Fibroblast of gingiva (primary cell): ENCODE measurements around the gene PLEKHA1.

Source experiments
- DNase-seq: peaks from one replicate; pipeline ENCODE4 v3.0.0-alpha.2; 2011; ENCODE audit warnings: low read depth

Gene PLEKHA1

DNA sequence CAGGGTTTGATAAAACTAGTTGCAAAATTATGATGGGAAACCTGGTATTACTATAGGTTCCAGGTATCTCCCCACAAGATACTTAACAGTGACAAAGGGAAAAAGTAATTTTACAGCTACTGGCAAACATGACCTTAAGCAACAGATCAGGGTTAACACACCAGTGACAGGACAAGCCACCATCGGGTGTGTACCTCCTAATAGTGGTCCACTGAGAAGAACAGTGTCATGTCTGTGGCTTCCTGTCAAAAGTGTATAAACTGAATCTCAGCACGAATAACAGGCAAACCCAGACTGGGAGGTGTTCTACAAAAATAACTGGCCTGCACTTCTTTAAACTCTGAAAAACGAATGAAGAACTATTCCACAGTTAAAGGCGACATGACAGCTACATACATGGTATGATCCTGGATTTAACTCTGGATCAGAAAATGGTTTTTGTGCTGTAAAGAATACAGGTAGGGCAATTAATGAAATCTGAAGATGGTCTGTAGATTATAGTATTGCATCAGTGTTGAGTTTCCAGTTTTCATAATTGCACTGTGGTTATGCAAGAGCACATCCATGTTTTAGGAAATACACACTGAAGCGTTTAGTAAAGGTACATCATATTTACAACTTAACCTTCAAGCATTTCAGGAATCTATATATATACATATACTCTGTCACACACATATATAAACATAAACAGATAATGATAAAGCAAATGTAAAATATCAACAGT lies 47.9 kb downstream of the PLEKHA1 start:
- no peak for DNase-seq

- DNase-seq = no peak
Observed at GRCh38 chr10:122424059-122424458, 49.6 kb downstream of the PLEKHA1 start.

DNA sequence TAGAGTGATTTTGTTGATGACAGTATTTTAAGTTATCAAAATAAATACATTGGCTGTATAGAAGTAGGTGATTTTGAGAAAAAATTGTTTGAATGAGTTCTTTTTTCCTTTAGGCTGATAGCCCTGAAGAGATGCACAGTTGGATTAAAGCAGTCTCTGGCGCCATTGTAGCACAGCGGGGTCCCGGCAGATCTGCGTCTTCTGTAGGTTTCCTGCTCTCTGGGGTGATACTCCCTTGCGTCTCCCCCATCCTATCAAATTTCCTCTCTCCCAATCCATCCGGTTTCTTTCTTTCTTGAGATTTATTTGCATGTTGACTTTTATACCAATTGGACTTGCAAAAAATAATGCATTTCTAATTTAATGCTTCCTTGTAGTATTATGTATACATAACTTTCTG lies 52.3 kb downstream of the PLEKHA1 start:
- no peak for DNase-seq

DNA sequence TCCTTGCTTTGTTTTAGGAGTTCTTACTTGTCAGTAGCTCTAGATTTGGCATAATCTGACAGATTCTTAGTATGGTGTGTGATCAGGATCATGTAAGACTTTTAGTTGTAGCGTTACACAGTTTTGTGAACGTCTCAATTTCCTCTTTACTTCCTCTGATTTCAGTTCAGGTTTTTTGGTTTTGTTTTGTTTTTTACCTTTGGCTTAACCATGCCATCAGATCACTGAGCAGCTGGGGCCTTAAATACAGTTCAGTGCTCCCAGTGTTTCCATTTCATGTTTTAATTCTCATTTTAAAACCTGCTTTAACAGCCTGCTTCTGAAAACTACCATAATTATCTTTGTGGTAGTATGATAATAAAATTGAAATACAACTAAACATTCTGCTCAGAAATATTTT lies 52.8 kb downstream of the PLEKHA1 start:
- DNase-seq = no peak

DNA sequence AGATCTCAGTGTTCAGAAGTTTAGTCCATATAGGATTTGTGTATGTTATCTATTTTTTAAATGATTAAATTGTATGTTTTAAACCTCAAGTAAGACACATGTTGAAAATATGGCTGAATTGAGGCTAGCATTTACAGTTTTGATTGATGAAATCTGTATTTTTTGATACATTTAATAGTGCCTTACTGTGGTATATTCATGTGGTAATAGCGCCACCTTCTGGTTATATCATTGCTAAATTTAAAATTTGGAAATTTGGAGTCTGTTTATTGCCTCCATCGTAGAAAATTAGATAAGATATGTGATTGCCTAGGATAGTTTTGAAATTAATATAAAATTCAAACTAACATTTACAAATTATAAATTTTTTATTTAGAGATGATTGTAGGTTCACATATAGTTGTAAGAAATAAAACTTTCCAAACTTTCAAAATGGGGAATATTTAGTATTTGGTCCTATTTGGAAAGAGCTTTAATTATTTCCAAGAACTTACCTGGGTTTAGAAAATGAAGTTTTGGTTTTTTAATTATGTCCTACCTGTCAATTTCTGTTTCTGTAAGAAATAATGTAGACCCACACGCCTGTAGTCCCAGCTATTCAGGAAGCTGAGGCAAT lies 60.8 kb downstream of the PLEKHA1 start:
- peak; percentile 36 for DNase-seq

- DNase-seq = peak; percentile 12
Observed at GRCh38 chr10:122441961-122442360, 67.5 kb downstream of the PLEKHA1 start.

- no peak for DNase-seq
Observed at GRCh38 chr10:122445469-122445868, 71.0 kb downstream of the PLEKHA1 start.

DNA sequence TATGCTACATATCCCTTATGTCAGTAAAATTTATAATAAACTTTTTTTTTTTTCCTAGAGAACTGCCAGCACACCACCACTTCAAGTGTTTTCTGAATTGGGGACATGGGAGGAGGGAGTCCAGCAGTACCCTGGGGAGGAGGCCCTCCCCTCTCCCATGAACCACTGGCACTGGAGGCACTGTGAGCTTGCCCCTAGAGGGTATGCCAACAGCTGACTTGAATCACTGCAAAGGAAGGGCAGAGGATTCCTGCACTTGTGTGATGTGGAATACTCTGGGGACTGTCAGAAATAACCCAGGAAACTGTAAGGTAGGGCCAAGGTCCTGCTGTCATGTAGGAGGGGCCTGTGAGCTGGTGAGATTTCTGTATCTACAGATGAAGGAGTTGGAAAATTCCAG lies 71.4 kb downstream of the PLEKHA1 start:
- DNase-seq = no peak

DNA sequence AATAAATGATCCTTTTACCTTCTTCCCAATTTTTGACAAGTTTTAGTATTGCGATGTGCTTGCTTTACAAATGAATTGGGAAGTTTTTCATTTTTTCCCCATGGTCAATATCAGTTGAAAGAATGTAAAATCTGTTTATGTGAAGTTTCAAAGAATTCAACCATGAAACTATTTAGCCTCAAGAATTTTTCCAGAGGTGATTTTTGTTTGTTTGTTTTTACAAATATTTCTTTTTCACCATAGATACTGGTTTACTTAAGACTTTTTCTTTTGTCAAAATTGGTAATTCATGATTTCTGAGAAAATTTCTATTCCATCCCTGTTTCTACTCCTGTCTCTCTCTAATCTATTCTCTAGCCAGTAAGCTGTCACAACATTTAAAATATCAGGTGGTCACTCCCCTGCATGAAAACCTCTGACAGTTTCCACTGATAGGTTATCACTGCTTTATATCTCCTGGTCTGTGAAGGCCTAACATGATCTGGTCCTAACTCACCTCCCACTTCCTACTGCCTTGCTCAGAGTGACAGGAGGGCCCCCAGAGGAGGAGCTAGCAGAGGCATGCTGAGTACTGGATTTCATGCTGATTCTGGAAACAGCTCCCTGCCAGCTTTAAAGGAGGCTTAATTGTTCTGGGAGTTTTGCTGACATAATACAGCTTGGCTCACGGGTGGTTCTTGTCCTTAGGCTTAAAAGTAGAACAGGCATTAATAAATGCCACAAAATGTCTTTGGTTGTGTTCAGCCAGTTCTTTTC lies 72.3 kb downstream of the PLEKHA1 start:
- peak; percentile 29 for DNase-seq

- no peak for DNase-seq
Observed at GRCh38 chr10:122448600-122448999, 74.1 kb downstream of the PLEKHA1 start.

GRCh38 chr10:122449153-122449552 lies 74.6 kb downstream of the PLEKHA1 start:
- no peak for DNase-seq

GRCh38 chr10:122450353-122450990 lies 76.0 kb downstream of the PLEKHA1 start:
- no peak for DNase-seq

- no peak for DNase-seq
Observed at GRCh38 chr10:122454071-122454470, 79.6 kb downstream of the PLEKHA1 start.

DNA sequence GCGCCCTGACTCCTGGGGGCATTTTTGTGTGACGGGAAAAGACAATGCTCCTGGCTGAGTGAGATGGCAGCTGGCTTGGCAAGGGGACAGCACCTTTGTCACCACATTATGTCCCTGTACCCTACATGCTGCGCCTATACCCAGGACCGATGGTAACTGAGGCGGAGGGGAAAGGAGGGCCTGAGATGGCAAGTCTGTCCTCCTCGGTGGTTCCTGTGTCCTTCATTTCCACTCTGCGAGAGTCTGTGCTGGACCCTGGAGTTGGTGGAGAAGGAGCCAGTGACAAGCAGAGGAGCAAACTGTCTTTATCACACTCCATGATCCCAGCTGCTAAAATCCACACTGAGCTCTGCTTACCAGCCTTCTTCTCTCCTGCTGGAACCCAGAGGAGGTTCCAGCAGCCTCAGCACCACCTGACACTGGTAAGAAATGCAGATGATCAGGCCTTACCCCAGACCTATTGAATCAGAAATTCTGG lies 80.1 kb downstream of the PLEKHA1 start, which contains the start of gene ARMS2:
ARMS2 (plus strand) TSS at position 51 of the 478 bp plus-strand sequence; CDS start at position 126, 75 bp downstream.
- no peak for DNase-seq

GRCh38 chr10:122455376-122456079 lies 81.0 kb downstream of the PLEKHA1 start:
- no peak for DNase-seq

- no peak for DNase-seq
Observed at GRCh38 chr10:122457934-122458333, 83.4 kb downstream of the PLEKHA1 start.

- no peak for DNase-seq
Observed at GRCh38 chr10:122458693-122459092, 84.2 kb downstream of the PLEKHA1 start.

GRCh38 chr10:122459561-122460273 lies 85.2 kb downstream of the PLEKHA1 start:
- no peak for DNase-seq

DNA sequence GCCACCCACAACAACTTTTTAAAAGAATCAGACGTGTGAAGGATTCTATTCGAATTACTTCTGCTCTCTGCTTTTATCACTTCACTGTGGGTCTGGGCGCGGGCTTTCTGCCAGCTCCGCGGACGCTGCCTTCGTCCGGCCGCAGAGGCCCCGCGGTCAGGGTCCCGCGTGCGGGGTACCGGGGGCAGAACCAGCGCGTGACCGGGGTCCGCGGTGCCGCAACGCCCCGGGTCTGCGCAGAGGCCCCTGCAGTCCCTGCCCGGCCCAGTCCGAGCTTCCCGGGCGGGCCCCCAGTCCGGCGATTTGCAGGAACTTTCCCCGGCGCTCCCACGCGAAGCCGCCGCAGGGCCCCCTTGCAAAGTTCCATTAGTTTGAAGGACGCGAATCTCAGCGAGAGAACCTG lies 86.4 kb downstream of the PLEKHA1 start:
- no peak for DNase-seq

DNA sequence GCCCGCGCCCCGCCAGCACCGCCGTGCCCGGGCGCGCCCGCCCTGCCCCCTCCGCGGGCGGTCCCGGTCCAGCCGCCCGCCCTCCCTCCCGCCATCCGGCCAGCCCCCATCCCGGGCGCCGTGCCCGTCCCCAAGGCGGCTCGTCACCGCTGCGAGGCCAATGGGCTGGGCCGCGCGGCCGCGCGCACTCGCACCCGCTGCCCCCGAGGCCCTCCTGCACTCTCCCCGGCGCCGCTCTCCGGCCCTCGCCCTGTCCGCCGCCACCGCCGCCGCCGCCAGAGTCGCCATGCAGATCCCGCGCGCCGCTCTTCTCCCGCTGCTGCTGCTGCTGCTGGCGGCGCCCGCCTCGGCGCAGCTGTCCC lies 86.8 kb downstream of the PLEKHA1 start, which contains the start of gene HTRA1:
HTRA1 (plus strand) TSS at position 187 of the 362 bp plus-strand sequence; CDS start at position 287, 100 bp downstream.
- DNase-seq = peak; percentile 86
